NOMO-1 (cell line): Measurements from ENCODE around the gene TMEM129.
A peak's percentile ranks its signal among the peaks of the same experiment; 100 is the strongest.

Experiments used
- DNase-seq, 2 experiments: peaks; one replicate each; lab custom pipeline; 2025; ENCODE audit not compliant: unreplicated experiment in 2 of 2; lab: John Stamatoyannopoulos, UW

TMEM129 gene

GRCh38 chr4:1758306-1759121 is 37.4 kb upstream of the TMEM129 start:
- no peak for DNase-seq

- DNase-seq, result no peak
Measured at GRCh38 chr4:1757836-1758235, 36.7 kb upstream of the TMEM129 start.

GRCh38 chr4:1756893-1757779 is 36.0 kb upstream of the TMEM129 start:
- DNase-seq, result no peak

- DNase-seq, result no peak
Measured at GRCh38 chr4:1756079-1756478, 35.0 kb upstream of the TMEM129 start.

GRCh38 chr4:1755297-1755696 is 34.2 kb upstream of the TMEM129 start:
- DNase-seq, result no peak

- no peak for DNase-seq
Measured at GRCh38 chr4:1754336-1754735, 33.2 kb upstream of the TMEM129 start.

GRCh38 chr4:1753697-1754311 is 32.7 kb upstream of the TMEM129 start:
- DNase-seq, result no peak

- DNase-seq, result no peak
Measured at GRCh38 chr4:1753294-1753696, 32.2 kb upstream of the TMEM129 start.

GRCh38 chr4:1752284-1753041 is 31.3 kb upstream of the TMEM129 start:
- peak in 1 of 2 experiments; percentile 34 for DNase-seq

GRCh38 chr4:1751919-1752283 is 30.8 kb upstream of the TMEM129 start:
- no peak for DNase-seq

GRCh38 chr4:1751155-1751918 is 30.2 kb upstream of the TMEM129 start:
- no peak for DNase-seq

GRCh38 chr4:1750381-1751154 is 29.4 kb upstream of the TMEM129 start:
- no peak for DNase-seq

- DNase-seq, result no peak
Measured at GRCh38 chr4:1749826-1750225, 28.7 kb upstream of the TMEM129 start.

GRCh38 chr4:1749370-1749769 is 28.2 kb upstream of the TMEM129 start:
- no peak for DNase-seq

- peak; percentile 71 to 78 for DNase-seq
Measured at GRCh38 chr4:1748465-1748995, 27.4 kb upstream of the TMEM129 start.

GRCh38 chr4:1747603-1747967 is 26.5 kb upstream of the TMEM129 start:
- DNase-seq, result no peak

GRCh38 chr4:1746919-1747602 is 25.9 kb upstream of the TMEM129 start:
- no peak for DNase-seq

GRCh38 chr4:1746265-1746691 is 25.2 kb upstream of the TMEM129 start:
- DNase-seq, result peak; percentile 72 to 74
